ENCODE data around the gene ARAP1.

ARAP1 gene

GRCh38 chr11:72636376-72636775, 115.8 kb downstream of the ARAP1 start:
- TF ChIP-seq EZH2 (optimal IDR thresholded peaks at IDR 0.05; ENCODE audit: low read depth, low read length) (no peak), CTCF (IDR thresholded peaks at IDR 0.05; ENCODE audit: low read length) (no peak), EZH2phosphoT487 (IDR thresholded peaks at IDR 0.05; ENCODE audit: low read length) (no peak)
- H4K20me1 ChIP-seq (ENCODE audit: insufficient read depth, low read length), result no peaks in the 10 kb centered on the region
- no peaks in the 10 kb centered on the region for H3F3A ChIP-seq (ENCODE audit: insufficient read depth, low read length)
- H3K36me3 ChIP-seq (replicated peaks; ENCODE audit: insufficient read depth, low read length), result no peaks in the 10 kb centered on the region
- H3K27me3 ChIP-seq (replicated peaks; ENCODE audit: insufficient read depth, low read length), result peaks cover 68% of the 10 kb centered on the region
- H3K9me2 ChIP-seq (replicated peaks; ENCODE audit: insufficient read depth, low read length), result no peaks in the 10 kb centered on the region
- no peaks in the 10 kb centered on the region for H3K79me2 ChIP-seq (ENCODE audit: low read length)
- DNase-seq, result no peak
- H3K9ac ChIP-seq (ENCODE audit: low read length), result no peak overlapping the region
- H3K4me1 ChIP-seq (ENCODE audit: low read length), result peaks cover 4% of the 10 kb centered on the region; the same call in 1 of the 2 replicates
- H3K4me2 ChIP-seq (ENCODE audit: low read depth, low read length), result no peak overlapping the region
- no peak overlapping the region for H3K4me3 ChIP-seq (ENCODE audit: low read length)
- no peak overlapping the region for H3K27ac ChIP-seq (ENCODE audit: low read length)
- no peak overlapping the region for H2AFZ ChIP-seq (ENCODE audit: low read length)
- H3K9me3 ChIP-seq (replicated peaks; ENCODE audit: insufficient read depth, low read length), result no peaks in the 10 kb centered on the region

GRCh38 chr11:72635933-72636332, 116.3 kb downstream of the ARAP1 start:
- H3K4me3 ChIP-seq (ENCODE audit: low read length), result no peak overlapping the region
- no peak overlapping the region for H3K27ac ChIP-seq (ENCODE audit: low read length)
- no peak for TF ChIP-seq CTCF (IDR thresholded peaks at IDR 0.05; ENCODE audit: low read length)
- no peak for TF ChIP-seq EZH2phosphoT487 (IDR thresholded peaks at IDR 0.05; ENCODE audit: low read length)
- TF ChIP-seq EZH2 (optimal IDR thresholded peaks at IDR 0.05; ENCODE audit: low read depth, low read length), result no peak
- H2AFZ ChIP-seq (ENCODE audit: low read length), result no peak overlapping the region
- peaks cover 64% of the 10 kb centered on the region for H3K27me3 ChIP-seq (replicated peaks; ENCODE audit: insufficient read depth, low read length)
- no peaks in the 10 kb centered on the region for H3K9me2 ChIP-seq (replicated peaks; ENCODE audit: insufficient read depth, low read length)
- no peaks in the 10 kb centered on the region for H3F3A ChIP-seq (ENCODE audit: insufficient read depth, low read length)
- peaks cover 4% of the 10 kb centered on the region; the same call in 1 of the 2 replicates for H3K4me1 ChIP-seq (ENCODE audit: low read length)
- no peaks in the 10 kb centered on the region for H3K9me3 ChIP-seq (replicated peaks; ENCODE audit: insufficient read depth, low read length)
- H3K9ac ChIP-seq (ENCODE audit: low read length), result no peak overlapping the region
- no peak for DNase-seq
- H3K79me2 ChIP-seq (ENCODE audit: low read length), result no peaks in the 10 kb centered on the region
- H4K20me1 ChIP-seq (ENCODE audit: insufficient read depth, low read length), result no peaks in the 10 kb centered on the region
- no peak overlapping the region for H3K4me2 ChIP-seq (ENCODE audit: low read depth, low read length)
- H3K36me3 ChIP-seq (replicated peaks; ENCODE audit: insufficient read depth, low read length), result no peaks in the 10 kb centered on the region

- H3K4me2 ChIP-seq (ENCODE audit: low read depth, low read length), result no peak overlapping the region
- H2AFZ ChIP-seq (ENCODE audit: low read length), result no peak overlapping the region
- no peaks in the 10 kb centered on the region for H3K36me3 ChIP-seq (replicated peaks; ENCODE audit: insufficient read depth, low read length)
- no peak overlapping the region for H3K9ac ChIP-seq (ENCODE audit: low read length)
- H3K4me3 ChIP-seq (ENCODE audit: low read length), result no peak overlapping the region
- peaks cover 4% of the 10 kb centered on the region; the same call in 1 of the 2 replicates for H3K4me1 ChIP-seq (ENCODE audit: low read length)
- no peak for TF ChIP-seq EZH2 (optimal IDR thresholded peaks at IDR 0.05; ENCODE audit: low read depth, low read length)
- TF ChIP-seq CTCF (IDR thresholded peaks at IDR 0.05; ENCODE audit: low read length), result no peak
- no peak for TF ChIP-seq EZH2phosphoT487 (IDR thresholded peaks at IDR 0.05; ENCODE audit: low read length)
- H4K20me1 ChIP-seq (ENCODE audit: insufficient read depth, low read length), result no peaks in the 10 kb centered on the region
- no peaks in the 10 kb centered on the region for H3F3A ChIP-seq (ENCODE audit: insufficient read depth, low read length)
- no peak for DNase-seq
- H3K9me3 ChIP-seq (replicated peaks; ENCODE audit: insufficient read depth, low read length), result no peaks in the 10 kb centered on the region
- H3K27ac ChIP-seq (ENCODE audit: low read length), result no peak overlapping the region
- no peaks in the 10 kb centered on the region for H3K9me2 ChIP-seq (replicated peaks; ENCODE audit: insufficient read depth, low read length)
- peaks cover 59% of the 10 kb centered on the region for H3K27me3 ChIP-seq (replicated peaks; ENCODE audit: insufficient read depth, low read length)
- H3K79me2 ChIP-seq (ENCODE audit: low read length), result no peaks in the 10 kb centered on the region
Measured at GRCh38 chr11:72635309-72635915, 116.8 kb downstream of the ARAP1 start.
